Anterior cingulate cortex (tissue), 58 donors: ENCODE measurements around the gene LRRC58.
A peak's percentile ranks its signal among the peaks of the same experiment; 100 is the strongest.
"Not testable (repeated sequence)": the region's sequence is repeated elsewhere in the genome, so short reads cannot be mapped to it uniquely, and the experiment has no call there.

ENCODE experiments used
- DNase-seq, 58 donors: peaks; one replicate each; lab custom pipeline; 2025; lab: John Stamatoyannopoulos, UW

LRRC58 gene

GRCh38 chr3:120341658-120342346, 7.4 kb downstream of the LRRC58 start:
- DNase-seq = no peak

- no peak for DNase-seq
Measured at GRCh38 chr3:120339362-120339761, 9.8 kb downstream of the LRRC58 start.

DNA sequence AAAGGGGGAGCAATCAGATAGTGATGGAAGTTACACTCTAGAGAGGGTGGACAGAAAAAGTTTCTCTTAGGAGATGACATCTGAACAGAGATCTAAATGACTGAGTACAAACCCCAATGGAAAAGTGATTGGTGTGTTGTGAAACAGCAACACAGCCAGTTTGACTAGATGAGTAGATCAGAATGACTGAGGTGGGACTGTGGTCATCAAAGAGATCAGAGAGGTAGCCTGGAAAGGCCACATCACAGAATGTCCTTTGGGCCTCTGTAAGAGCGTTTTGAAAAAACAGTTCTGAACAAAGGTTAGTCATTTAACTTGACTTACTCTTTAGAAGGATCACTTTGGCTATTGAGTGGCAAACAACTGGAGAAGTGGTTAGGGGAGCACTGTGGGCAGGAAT, 10.6 kb downstream of the LRRC58 start:
- DNase-seq = no peak

DNA sequence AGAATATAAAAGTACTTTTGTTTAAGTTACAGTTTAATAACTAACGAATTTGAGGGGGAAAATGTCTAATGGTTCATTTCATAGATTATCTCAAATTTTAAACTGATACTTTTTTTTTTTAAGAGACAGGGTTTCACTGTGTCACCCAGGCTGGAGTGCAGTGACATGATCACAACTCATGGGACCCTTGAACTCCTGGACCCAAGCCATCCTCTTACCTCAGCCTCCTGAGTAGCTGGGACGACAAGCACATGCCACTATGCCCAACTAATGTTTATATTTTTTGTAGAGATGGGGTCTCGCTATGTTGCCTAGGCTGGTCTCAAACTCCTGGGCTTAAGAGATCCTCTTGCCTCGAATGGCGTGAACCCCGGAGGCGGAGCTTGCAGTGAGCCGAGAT, 16.5 kb downstream of the LRRC58 start:
- DNase-seq = no peak

DNA sequence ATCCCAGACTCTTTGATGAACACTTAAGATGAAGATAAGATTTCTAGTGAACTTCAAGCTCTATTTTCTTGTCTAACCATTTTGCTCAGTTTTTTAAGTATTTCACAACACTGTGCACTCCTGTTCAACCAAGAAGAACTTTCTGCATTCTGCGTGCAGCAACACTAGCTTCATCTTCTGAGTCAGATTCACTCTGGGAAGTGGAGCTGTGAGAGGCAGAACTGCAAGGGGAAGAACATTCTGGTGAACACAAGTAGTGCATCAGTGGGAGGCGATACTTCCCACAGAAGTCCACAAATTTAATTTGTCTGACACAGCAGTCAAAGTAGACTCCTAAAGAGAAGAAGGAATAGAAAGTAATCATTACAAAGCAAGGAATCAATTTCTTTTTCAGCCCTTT, 18.1 kb downstream of the LRRC58 start:
- peak in 3 of 58 donors; percentile 1 to 33 (median 12) for DNase-seq

DNA sequence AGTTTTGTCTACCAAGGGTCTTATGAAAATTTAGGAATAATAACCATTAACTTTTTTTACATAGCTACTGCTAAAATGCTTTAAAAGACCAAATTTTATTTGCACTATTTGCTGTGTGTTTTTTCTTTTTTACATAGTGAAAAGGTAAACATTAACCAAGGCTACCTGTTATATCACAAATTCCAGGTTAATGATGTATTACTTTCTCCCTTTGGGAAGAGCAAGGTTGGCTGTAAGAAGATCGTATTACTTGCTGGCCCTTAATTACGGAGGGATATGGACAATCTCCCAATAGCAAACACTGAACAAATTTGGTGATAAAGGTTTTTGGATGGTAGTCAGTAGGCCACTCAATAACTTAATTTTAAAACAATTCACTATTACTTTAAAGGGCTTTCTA, 22.4 kb downstream of the LRRC58 start:
- DNase-seq = no peak

DNA sequence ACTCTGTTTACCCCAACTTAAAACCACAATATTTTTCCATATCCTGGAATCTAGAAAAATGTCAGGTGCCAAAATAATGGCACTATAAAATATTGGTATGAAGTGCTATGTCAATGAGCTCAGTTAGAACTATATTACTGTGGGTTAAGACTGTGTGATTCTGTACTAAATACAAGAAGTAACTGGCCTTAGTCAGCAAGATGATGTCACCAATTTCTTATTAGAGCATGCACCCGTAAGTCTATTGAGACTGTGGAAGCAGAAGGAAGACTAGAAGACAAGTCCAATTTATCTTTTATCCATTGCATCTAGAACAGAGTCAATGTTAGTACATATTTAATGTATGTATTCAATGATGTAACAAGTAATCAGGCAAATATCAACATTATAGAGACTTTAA, 25.0 kb downstream of the LRRC58 start:
- DNase-seq = no peak

DNA sequence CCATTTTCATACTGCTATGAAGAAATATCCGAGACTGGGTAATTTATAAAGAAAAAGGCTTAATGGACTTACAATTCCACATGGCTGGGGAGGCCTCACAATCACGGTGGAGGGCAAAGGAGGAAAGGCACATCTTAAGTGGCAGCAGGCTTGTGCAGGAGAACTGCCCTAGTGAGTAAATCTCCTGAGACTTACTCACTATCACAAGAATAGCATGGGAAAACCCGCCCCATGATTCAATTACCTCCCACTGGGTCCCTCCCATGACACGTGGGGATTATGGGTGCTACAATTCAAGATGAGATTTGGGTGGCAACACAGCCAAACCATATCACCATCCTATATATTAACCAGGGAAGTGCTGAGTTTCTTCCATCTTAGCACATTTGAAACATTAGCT, 25.4 kb downstream of the LRRC58 start:
- DNase-seq = not testable (repeated sequence)

- no peak for DNase-seq
Measured at GRCh38 chr3:120311863-120312794, 37.0 kb downstream of the LRRC58 start.

DNA sequence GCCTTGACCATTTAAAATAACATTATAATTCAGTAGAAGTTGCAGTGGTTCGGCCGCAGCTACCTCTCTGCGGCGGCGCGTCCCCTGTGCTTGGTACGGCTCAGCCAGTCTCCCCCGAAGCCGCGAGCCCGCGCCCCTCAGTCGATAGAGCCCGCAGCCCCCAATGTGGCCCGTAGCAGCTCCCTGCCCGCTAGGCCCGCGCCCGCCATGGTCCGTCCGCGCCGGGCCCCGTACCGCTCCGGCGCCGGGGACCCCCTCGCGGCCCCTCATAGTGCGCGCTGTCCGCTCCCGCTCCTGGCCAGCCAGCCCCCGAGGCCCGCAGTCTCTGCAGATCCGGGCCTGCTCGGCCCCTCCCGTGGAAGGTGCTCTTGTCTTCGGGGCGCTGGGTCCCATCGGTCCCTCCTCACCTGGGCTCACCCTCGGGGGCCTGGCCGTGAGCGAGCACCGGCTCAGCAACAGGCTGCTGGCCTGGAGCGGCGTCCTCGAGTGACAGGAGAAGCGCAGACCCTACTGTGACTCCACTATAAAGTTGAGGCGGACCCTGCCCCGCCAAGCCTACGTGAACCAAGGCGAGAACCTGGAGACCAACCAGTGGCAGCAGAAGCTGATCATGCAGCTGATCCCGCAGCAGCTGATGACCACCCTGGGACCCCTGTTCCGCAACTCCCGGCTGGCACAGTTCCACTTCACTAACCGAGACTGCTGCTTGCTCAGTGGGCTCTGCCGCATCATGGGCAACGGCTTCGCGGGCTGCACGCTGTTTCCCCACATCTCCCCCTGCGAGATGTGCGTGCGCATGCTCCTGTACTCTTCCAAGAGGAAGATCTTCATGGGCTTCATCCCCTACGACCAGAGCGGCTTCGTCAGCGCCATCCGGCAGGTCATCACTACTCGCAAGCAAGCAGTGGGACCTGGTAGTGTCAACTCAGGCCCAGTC, 42.4 kb downstream of the LRRC58 start:
- DNase-seq = no peak

DNA sequence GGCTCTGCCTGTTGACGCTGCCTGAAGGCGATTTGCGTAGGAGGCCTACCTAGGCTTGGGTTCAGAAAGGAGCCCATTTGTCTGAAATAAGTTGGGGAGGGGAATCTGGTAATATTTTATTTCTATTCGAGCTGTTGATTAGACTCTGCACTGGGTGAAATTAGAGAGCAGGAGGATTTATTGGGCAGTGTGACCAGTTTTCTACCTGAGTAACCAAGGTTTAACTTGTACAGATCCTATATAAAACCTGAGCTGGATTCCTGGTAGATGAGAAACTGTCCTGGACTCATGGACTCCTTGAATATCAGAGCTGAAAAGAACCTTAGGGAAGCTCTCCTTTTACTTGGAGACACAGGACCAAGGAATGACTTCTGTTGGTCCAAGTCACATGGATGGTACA, 44.5 kb downstream of the LRRC58 start:
- no peak for DNase-seq

GRCh38 chr3:120302361-120302760, 46.8 kb downstream of the LRRC58 start:
- no peak for DNase-seq

DNA sequence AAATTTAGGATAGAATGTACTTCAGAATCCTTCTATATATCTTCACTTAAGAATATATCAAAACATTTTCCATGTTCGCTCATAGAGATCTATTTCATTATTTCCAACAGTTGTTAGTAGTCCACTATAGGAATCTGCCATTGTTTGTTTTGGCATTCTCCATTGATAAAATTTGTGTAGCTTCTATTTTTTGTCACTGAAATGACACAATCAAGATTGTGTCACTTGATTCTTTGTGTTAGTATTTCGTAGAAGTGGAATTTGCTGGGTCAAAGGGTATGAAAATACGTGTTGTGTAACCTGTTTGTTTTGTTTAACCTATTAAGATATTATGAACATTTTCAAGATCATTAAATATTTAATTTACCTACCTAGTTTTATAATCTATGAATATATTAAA, 48.2 kb downstream of the LRRC58 start:
- no peak for DNase-seq

- DNase-seq = no peak
Measured at GRCh38 chr3:120299403-120299802, 49.8 kb downstream of the LRRC58 start.

DNA sequence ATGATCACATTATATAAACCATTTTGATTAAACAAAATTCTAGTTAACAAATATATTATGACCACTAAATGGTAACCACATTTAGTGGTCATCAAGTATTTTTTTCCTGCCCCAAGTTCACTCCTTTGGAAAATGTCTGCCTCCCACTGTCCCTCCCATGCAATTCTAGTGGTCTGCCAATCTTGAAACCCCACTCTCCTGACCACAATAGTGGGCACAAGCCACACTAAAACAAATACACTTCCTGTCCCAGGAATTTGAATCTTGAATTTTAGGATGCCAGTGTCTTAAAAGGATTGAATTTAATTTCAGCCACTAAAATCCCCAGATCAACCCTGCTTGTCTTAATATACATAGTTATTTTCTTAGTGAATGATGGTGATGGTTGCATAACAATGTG, 50.2 kb downstream of the LRRC58 start:
- no peak for DNase-seq

DNA sequence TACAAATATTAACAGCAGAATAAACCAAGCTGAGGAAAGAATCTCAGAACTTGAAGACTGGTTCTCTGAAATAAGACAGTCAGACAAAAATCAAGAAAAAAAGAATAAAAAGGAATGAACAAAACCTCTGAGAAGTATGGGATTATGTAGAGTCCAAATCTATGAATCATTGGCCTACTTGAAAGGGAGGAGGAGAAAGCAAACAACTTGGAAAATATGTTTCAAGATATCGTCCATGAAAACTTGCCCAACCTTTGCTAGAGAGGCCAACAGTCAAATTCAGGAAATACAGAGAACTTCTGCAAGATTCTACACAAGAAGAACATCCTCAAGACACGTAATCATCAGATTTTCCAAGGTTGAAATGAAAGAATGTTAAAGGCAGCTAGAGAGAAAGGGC, 57.6 kb downstream of the LRRC58 start:
- not testable (repeated sequence) for DNase-seq

- no peak for DNase-seq
Measured at GRCh38 chr3:120289636-120290035, 59.5 kb downstream of the LRRC58 start.

- DNase-seq = no peak
Measured at GRCh38 chr3:120286465-120286864, 62.7 kb downstream of the LRRC58 start.

- DNase-seq = peak in 1 of 58 donors; percentile 7
Measured at GRCh38 chr3:120285508-120285841, 63.7 kb downstream of the LRRC58 start.

- peak in 2 of 58 donors; percentile 9 to 19 for DNase-seq
Measured at GRCh38 chr3:120284747-120285507, 64.2 kb downstream of the LRRC58 start, which contains the start of gene GPR156. GPR156 (minus strand) TSS chr3:120285222; CDS start chr3:120244098, 41,124 bp downstream.
